Fibroblast of lung (primary cell): ENCODE results near the gene EEF1A2. TPM values are rescaled to one million over a fixed set of nuclear protein-coding genes. Genes with fewer than 3 reads are reported as not detected.

Experiments
- DNase-seq, 2 donors: peaks; one replicate each; pipeline versions ENCODE4 v3.0.0 to v3.0.0-alpha.2; 2010; ENCODE audit warnings: low read depth in 2 of 2
- H2AFZ ChIP-seq: 2 replicates; pipeline ENCODE4 v1.5.1; 2012; ENCODE audit warnings: low read length, control low read depth, inconsistent platforms
- H3K27ac ChIP-seq: 2 replicates; pipeline ENCODE4 v1.5.1; 2011; ENCODE audit warnings: low read length, control low read depth; ENCODE audit not compliant: insufficient read depth
- H3K27me3 ChIP-seq: 2 replicates; pipeline ENCODE4 v1.5.1; 2011; ENCODE audit warnings: mild to moderate bottlenecking, low read length; ENCODE audit not compliant: control insufficient read depth, insufficient read depth
- H3K36me3 ChIP-seq: 2 replicates; pipeline ENCODE4 v1.5.1; 2011; ENCODE audit warnings: low read length; ENCODE audit not compliant: control insufficient read depth, insufficient read depth
- H3K4me1 ChIP-seq: 2 replicates; pipeline ENCODE4 v1.5.1; 2011; ENCODE audit warnings: low read length; ENCODE audit not compliant: control insufficient read depth, insufficient read depth; ENCODE audit errors: extremely low read depth
- H3K4me2 ChIP-seq: 2 replicates; pipeline ENCODE4 v1.5.1; 2011; ENCODE audit warnings: low read length, control low read depth; ENCODE audit not compliant: insufficient read depth; ENCODE audit errors: extremely low read depth
- H3K4me3 ChIP-seq, 4 experiments: fragments of 200-600 bp in 1 of 4; sonication (generic) in 1 of 4; replicated peaks in 1 of 4; 2 replicates each; pipeline ENCODE4 v1.5.1; 2011 to 2016; ENCODE audit warnings: low read length in 4 of 4, low read depth in 3 of 4, mild to moderate bottlenecking in 3 of 4, control low read depth in 2 of 4, inconsistent platforms in 1 of 4, mixed read lengths in 1 of 4; ENCODE audit not compliant: insufficient read depth in 1 of 4; ENCODE audit errors: control extremely low read depth in 1 of 4
- H3K79me2 ChIP-seq: 2 replicates; pipeline ENCODE4 v1.5.1; 2012; ENCODE audit warnings: mild to moderate bottlenecking, low read length, inconsistent platforms; ENCODE audit not compliant: control insufficient read depth, insufficient read depth
- H3K9ac ChIP-seq: 2 replicates; pipeline ENCODE4 v1.5.1; 2011; ENCODE audit warnings: mild to moderate bottlenecking, low read length, control low read depth; ENCODE audit not compliant: insufficient read depth
- H3K9me3 ChIP-seq: 2 replicates; pipeline ENCODE4 v1.5.1; 2012; ENCODE audit warnings: low read depth, low read length; ENCODE audit not compliant: control insufficient read depth, insufficient read depth
- H4K20me1 ChIP-seq: 2 replicates; pipeline ENCODE4 v1.5.1; 2011; ENCODE audit warnings: low read length; ENCODE audit not compliant: control insufficient read depth, insufficient read depth; ENCODE audit errors: extremely low read depth
- EZH2 ChIP-seq: IDR thresholded peaks from 2 replicates; pipeline ENCODE4 v1.5.1; 2012; ENCODE audit warnings: low read length, control low read depth, mild to moderate bottlenecking; ENCODE audit errors: missing control alignments
- polyA plus RNA-seq, 2 donors: library from polyadenylated mRNA; depleted of rRNA in 1 of 2; stranded (reverse) in 1 of 2; unstranded in 1 of 2; fragments of >200 nt; gene quantifications; 2 replicates each; pipeline ENCODE4 v1.2.1, GENCODE V29; 2011 to 2012; ENCODE audit warnings: missing spikeins in 1 of 2
- total RNA-seq: library from RNA; depleted of rRNA; stranded (reverse); fragments of >200 nt; gene quantifications from 2 replicates; pipeline ENCODE4 v1.2.1, GENCODE V29; 2014
- TF ChIP-seq, protein P1 (sequence below), 2 donors: IDR thresholded peaks in 1 of 2; conservative IDR thresholded peaks in 1 of 2; 1 replicate in 1 of 2; 2 replicates in 1 of 2; pipeline ENCODE4 v1.5.1; 2011 to 2012; ENCODE audit warnings: low read length in 2 of 2, control low read depth in 1 of 2, inconsistent platforms in 1 of 2, low read depth in 1 of 2, mild to moderate bottlenecking in 1 of 2

EEF1A2 gene
- total and polyA plus RNA-seq, 2 donors (not counting 1 experiment from before 2014, with no cell fraction given), result 0.16 to 1.7 TPM

DNA sequence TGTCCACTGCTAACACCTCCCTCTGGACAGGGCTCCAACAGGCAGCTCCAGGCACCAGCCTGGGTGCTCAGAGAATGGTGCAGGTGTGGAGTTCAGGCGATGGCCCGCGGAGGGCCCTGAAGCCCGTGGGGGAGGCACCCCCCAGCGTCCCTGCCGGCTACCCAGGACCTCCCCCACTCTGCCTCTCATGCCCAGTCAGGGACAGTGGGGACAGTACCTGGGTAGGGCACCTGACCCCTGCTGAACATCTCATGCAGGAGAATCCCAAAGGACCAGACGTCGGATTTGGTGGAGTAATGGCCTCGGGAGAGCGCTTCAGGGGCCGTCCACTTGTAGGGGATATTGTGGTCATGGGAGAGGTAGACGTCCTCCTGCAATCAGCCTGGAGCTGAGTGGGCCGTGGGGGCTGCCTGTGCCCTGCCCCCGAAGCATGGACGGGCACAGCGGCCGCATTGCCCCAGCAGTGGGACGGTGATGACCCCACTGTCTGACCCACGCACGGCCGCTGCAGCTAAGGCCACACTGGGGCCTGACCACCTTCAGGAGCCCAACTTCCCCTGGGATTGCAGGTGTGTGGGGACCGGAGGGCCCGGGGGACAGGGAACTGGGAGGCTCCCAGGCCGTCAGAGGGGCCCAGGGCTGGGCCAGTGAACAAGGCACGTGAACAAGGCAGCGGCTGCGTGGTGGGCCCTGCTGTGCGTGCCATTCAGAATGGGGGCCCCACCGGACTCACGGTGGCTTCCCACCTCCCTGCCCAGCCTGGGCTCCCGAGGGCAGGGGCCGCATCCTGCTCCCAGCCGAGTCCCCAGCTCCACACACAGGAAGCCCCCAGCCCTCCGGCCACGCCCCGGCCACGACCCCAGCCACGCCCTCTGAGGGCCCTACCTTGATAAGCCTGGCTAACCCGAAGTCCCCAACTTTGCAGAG, 31.2 kb upstream of the EEF1A2 start:
- no peak for TF ChIP-seq EZH2
- TF ChIP-seq, protein P1, sequence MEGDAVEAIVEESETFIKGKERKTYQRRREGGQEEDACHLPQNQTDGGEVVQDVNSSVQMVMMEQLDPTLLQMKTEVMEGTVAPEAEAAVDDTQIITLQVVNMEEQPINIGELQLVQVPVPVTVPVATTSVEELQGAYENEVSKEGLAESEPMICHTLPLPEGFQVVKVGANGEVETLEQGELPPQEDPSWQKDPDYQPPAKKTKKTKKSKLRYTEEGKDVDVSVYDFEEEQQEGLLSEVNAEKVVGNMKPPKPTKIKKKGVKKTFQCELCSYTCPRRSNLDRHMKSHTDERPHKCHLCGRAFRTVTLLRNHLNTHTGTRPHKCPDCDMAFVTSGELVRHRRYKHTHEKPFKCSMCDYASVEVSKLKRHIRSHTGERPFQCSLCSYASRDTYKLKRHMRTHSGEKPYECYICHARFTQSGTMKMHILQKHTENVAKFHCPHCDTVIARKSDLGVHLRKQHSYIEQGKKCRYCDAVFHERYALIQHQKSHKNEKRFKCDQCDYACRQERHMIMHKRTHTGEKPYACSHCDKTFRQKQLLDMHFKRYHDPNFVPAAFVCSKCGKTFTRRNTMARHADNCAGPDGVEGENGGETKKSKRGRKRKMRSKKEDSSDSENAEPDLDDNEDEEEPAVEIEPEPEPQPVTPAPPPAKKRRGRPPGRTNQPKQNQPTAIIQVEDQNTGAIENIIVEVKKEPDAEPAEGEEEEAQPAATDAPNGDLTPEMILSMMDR (conservative IDR thresholded peaks at IDR 0.05 in 1 of 2, IDR thresholded peaks at IDR 0.05 in 1 of 2; ENCODE audit: low read depth in 1 of 2, low read length in 2 of 2), result no peak
- DNase-seq, result no peak
- no peaks in the 10 kb centered on the region for H3K4me1 ChIP-seq
- no peaks in the 10 kb centered on the region for H3K9me3 ChIP-seq
- no peaks in the 10 kb centered on the region for H3K36me3 ChIP-seq
- no peaks in the 10 kb centered on the region for H4K20me1 ChIP-seq
- no peak overlapping the region for H3K4me3 ChIP-seq
- H3K27me3 ChIP-seq, result peaks cover 7% of the 10 kb centered on the region
- H3K27ac ChIP-seq, result no peak overlapping the region
- H3K9ac ChIP-seq, result no peak overlapping the region
- no peaks in the 10 kb centered on the region for H3K79me2 ChIP-seq
- no peak overlapping the region for H2AFZ ChIP-seq
- no peak overlapping the region for H3K4me2 ChIP-seq

DNA sequence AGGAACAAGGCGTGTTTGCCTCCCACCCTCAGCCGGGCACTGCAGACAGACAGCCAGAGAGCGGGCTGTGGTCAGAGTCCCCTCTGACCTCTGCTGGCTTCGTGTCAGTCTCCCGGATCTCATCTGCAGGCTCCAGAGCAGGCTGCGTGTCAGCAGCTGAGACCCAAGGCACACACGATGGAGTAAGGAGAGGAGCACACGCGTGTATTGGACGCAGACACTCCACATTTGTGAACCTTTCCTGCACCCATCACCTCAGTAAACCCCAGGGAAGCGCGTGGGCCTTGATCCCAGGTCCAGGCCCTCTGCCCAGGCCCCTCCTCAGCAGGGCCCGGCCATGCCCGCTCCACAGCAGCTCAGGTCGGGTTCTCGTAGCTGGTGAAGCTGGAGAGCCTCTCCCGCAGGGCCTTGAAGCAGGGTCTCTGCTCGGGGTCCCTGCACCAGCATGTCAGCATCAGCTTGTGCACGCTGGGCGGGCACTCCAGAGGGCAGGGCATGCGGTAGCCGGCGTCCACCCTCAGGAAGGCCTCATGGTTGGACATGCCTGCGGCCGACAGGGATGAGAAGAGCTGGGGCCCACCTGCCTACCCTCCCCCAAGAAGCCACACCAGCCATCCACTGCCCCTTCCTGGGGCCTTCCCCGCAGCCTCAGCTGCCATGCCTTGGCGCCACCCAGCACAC, 30.4 kb upstream of the EEF1A2 start:
- no peak overlapping the region for H3K27ac ChIP-seq
- H3K4me2 ChIP-seq, result no peak overlapping the region
- no peaks in the 10 kb centered on the region for H3K36me3 ChIP-seq
- no peaks in the 10 kb centered on the region for H3K4me1 ChIP-seq
- no peak for DNase-seq
- no peak overlapping the region for H3K4me3 ChIP-seq
- no peaks in the 10 kb centered on the region for H3K79me2 ChIP-seq
- H2AFZ ChIP-seq, result no peak overlapping the region
- H4K20me1 ChIP-seq, result no peaks in the 10 kb centered on the region
- no peak overlapping the region for H3K9ac ChIP-seq
- no peaks in the 10 kb centered on the region for H3K9me3 ChIP-seq
- TF ChIP-seq, protein P1 (conservative IDR thresholded peaks at IDR 0.05 in 1 of 2, IDR thresholded peaks at IDR 0.05 in 1 of 2; ENCODE audit: low read depth in 1 of 2, low read length in 2 of 2), result no peak
- no peak for TF ChIP-seq EZH2
- H3K27me3 ChIP-seq, result peaks cover 7% of the 10 kb centered on the region

DNA sequence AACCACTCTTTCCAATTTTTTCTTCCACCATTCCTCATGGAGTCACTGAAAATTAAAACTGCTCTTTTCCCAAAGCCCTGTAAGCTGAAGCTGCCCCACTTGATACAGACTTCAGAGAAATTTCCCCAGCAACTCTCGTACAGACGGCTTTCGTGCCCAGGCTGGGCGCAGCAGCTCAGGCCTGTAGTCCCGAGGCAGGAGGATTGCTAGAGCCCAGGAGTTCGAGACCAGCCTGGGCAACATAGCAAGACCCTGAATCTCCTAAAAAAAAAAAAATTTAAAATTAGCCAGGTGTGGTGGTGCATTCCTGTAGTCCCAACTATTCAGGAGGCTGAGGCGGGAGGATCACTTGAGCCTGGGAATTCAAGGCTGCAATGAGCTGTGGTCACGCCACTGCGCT, 28.3 kb upstream of the EEF1A2 start:
- Histone ChIP-seq H3K9ac (no peak overlapping the region), H3K4me3 (no peak overlapping the region), H3K79me2 (peaks cover 3% of the 10 kb centered on the region), H3K4me2 (no peak overlapping the region), H4K20me1 (no peaks in the 10 kb centered on the region), H3K27me3 (peaks cover 6% of the 10 kb centered on the region), H3K27ac (no peak overlapping the region), H3K9me3 (no peaks in the 10 kb centered on the region), H3K36me3 (peaks cover 5% of the 10 kb centered on the region), H3K4me1 (no peaks in the 10 kb centered on the region), H2AFZ (no peak overlapping the region)
- no peak for DNase-seq
- TF ChIP-seq, protein P1 (conservative IDR thresholded peaks at IDR 0.05 in 1 of 2, IDR thresholded peaks at IDR 0.05 in 1 of 2; ENCODE audit: low read depth in 1 of 2, low read length in 2 of 2), result no peak
- no peak for TF ChIP-seq EZH2
